HFF-Myc (cell line): ENCODE results near the gene FAF1.

Experiments used
- DNase-seq: peaks from one replicate; pipeline ENCODE4 v3.0.0-alpha.2; 2011; ENCODE audit warnings: low read depth; ENCODE audit errors: extremely low read depth
- H3K4me3 ChIP-seq: replicated peaks from 2 replicates; pipeline ENCODE4 v1.5.1; 2011; ENCODE audit warnings: low read depth, mild to moderate bottlenecking, control low read depth, low read length
- CTCF ChIP-seq: IDR thresholded peaks from 2 replicates; pipeline ENCODE4 v1.5.1; 2012; ENCODE audit warnings: mild to moderate bottlenecking, low read depth, low read length, control low read depth; ENCODE audit errors: missing control alignments

FAF1 gene

GRCh38 chr1:50651476-50652263, 308.4 kb downstream of the FAF1 start:
- H3K4me3 ChIP-seq: no peak overlapping the region
- no peak for TF ChIP-seq CTCF
- DNase-seq: no peak

- no peak for DNase-seq
- no peak overlapping the region for H3K4me3 ChIP-seq
- TF ChIP-seq CTCF: no peak
These were observed 313.5 kb downstream of the FAF1 start for GRCh38 chr1:50646526-50646925.

- no peak for DNase-seq
- no peak overlapping the region for H3K4me3 ChIP-seq
- no peak for TF ChIP-seq CTCF
These were observed 314.9 kb downstream of the FAF1 start for GRCh38 chr1:50645139-50645538.

- no peak overlapping the region for H3K4me3 ChIP-seq
- DNase-seq: no peak
- no peak for TF ChIP-seq CTCF
These were observed 315.5 kb downstream of the FAF1 start for GRCh38 chr1:50644447-50645105.

GRCh38 chr1:50637460-50637859, 322.6 kb downstream of the FAF1 start:
- H3K4me3 ChIP-seq: no peak overlapping the region
- DNase-seq: no peak
- TF ChIP-seq CTCF: no peak

- H3K4me3 ChIP-seq: no peak overlapping the region
- DNase-seq: no peak
- TF ChIP-seq CTCF: no peak
These were observed 325.8 kb downstream of the FAF1 start for GRCh38 chr1:50634251-50634650.
